KBM-7 (cell line): ENCODE measurements around the gene TMEM9.
A peak's percentile ranks its signal among the peaks of the same experiment; 100 is the strongest.

Experiments used
- DNase-seq: peaks from one replicate; pipeline ENCODE4 v3.0.0-alpha.2; 2015
- in situ Hi-C: fragments of 300-500 bp; cut with MboI; formaldehyde crosslinking; loops from 2 replicates; pipeline ENCODE4 v1.14.3; 2020; ENCODE audit warnings: low sequenced_read_pairs, low pct_unique_long_range_greater_than_20kb, mixed read lengths

TMEM9 gene

DNA sequence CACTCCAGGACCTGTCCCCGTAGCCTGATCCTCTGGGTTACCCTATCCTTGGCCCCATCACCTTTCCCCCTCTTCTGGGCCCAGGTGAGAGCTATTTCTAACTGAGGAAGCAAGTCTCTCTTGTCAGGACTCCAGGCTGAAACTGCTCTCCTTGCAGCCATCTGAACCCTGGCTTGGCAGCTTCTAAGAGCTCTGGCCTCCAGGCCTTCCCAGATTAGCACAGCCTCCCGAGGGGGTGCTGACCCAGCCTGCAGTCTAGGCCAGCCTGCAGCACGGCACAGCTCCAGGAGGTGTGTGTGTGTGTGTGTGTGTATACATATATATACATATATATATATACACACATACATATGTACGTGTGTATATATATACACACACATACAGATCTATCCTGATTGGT lies 59.4 kb downstream of the TMEM9 start:
- in situ Hi-C loops = no loop called here
- DNase-seq = no peak

DNA sequence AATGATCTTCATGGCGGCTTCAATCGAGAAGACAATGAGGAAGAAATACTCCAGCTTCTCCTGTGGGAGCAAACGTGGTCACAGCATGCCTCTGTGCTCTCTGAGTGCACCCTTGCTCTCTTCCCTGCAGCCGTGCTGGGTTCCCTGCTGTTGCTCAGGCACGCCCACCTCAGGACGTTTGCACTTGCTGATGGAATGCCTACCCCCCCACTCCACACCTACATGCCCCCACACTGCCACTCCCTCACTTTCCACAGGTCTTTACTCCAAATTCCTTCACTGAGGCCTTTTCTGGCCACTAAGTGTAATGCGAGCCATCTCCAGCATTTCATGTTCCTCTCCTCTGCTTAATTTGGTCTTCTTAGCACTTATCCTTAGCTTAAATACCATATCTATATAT lies 60.3 kb downstream of the TMEM9 start:
- no peak for DNase-seq
- in situ Hi-C loops = no loop called here

DNA sequence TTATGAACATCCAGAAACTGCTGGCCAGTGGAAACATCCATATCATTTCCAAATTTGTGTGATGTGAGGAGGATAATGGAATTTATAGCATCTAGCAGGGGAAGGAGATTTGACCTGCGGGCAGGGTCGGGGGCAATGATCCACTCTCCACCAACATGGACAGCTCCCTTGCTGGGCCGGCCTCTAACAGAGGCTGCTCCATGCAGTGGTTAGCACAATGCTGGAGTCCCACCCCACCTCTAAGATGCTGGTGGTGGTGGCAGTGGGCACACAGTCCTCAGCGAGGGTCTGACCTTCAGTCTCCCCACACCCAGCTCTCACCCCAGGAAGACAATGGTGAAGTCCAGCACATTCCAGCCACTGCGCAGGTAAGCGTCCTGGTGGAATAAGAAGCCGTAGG lies 60.7 kb downstream of the TMEM9 start:
- in situ Hi-C loops = no loop called here
- DNase-seq = no peak

DNA sequence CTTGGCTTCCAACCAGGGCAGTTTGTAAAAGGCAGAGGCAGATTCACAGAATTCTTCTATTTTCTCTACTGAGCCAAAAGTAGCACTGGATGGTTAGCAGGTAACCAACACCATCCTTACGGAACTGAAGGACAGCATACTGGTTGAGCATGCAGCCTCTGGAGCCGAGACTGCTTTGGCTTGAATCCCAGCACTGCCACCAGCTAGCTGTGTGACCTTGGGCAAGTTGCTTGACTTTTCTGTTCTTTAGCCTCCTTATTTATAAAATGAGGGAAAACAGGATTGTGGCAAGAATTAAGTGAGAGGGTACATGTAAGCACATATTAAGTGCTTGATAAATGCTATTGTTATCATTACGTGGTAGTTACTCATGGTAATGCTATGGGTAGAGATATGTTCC lies 61.5 kb downstream of the TMEM9 start:
- DNase-seq = no peak
- in situ Hi-C loops = no loop called here

DNA sequence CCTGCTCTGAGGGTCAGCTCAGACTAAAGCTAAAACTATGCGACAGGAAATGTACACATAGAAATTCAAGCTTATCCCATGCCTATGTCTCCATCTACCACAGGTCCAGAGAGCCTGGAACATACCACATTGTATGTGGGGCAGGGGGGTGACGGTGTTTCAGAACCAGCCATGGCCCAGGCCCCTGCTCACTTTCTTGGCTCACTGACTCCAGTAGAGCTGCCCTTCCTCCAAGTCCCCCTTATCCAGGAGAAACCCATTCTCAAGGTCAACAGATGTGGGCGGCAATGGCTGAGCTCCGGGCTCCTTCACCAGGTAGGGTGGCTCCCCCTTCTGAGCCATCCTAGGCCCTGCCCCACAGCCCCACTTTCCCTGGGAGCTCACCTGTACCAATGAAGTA lies 63.0 kb downstream of the TMEM9 start:
- in situ Hi-C loops = no loop called here
- DNase-seq = no peak

DNA sequence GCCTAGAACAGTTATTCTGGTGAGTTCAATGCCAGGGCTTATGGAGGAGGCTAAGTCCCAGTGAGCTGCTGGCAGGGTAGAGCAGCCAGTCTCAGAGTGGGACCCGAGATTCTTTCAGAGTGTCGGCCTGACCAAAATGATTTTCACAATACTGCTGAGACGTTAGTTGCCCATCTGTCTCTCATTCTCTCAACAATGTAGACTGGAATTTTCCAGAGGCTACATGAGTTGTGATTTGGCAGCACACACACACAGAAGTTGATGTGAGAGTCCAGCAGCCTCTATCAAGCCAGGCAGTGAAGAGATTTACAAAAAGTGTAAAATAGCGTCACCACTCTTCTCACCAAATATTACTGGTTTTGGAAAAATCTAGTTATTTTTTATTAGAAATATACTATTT lies 63.7 kb downstream of the TMEM9 start:
- in situ Hi-C loops = no loop called here
- no peak for DNase-seq

DNA sequence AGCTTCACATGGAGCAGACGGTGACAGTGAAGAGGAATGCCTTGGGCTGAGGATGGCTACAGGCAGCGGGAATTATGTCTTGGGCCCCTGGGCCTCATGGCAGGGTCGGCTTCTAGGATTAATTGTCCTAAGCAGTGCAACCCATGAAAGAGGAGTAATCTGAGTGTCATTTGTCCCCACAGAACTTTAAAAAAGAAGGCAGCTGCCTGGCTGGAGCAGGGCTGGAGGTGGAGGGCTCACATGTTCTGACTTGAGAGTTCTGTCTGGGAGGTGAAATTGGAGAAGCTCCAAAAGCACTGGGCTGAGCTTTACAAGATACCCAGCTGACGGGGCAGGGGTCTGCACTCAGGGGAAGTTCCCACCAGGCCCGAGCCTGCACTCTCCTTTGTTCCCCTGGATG lies 64.7 kb downstream of the TMEM9 start:
- in situ Hi-C loops = no loop called here
- no peak for DNase-seq

DNA sequence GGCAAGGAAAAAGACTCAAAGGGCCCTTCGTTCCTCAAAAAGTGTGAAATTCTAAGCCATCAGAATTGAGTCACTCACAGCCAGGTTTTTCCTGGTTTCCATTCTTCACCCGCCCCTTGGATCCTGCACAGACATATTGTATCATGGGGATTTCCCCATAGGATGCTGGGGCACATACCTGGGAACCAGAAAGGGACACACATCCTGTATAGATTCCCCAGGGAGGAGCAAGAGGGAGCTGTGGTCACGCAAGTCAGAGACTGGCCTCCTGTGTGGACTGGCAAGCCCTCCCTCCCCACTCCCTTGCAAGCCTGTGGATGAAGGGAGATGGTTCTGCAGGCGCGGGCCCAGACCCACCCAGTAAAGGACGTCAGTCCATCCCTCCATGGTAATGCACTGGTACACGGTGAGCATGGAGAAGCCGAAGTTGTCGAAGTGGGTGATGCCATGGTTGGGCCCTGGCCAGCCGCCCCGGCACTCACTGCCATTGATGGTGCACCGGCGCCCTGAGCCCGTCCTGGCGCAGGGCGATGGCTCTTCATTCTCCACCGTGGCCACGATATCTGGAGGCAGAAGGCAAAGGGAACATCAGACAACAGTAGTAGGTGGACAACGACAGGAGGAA lies 65.3 kb downstream of the TMEM9 start:
- in situ Hi-C loops = no loop called here
- DNase-seq = no peak

DNA sequence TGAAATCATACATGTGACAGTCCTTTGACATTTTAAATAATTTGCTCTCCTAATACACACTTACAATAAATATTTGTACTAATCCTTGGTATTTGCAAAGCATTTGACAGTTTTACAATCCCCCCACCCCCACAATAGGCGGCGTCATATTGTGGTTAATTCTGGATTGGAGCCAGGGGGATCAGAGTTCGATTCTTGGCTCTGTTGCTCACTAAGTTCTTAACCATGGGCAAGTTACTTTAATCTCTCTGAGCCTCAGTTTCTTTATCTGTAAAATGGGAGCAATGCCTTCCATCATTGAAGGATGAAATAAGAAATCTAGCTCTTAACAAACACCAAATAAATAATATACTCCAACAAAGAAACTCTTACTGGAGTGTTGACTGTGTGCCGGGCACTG lies 65.9 kb downstream of the TMEM9 start:
- DNase-seq = no peak
- in situ Hi-C loops = no loop called here

DNA sequence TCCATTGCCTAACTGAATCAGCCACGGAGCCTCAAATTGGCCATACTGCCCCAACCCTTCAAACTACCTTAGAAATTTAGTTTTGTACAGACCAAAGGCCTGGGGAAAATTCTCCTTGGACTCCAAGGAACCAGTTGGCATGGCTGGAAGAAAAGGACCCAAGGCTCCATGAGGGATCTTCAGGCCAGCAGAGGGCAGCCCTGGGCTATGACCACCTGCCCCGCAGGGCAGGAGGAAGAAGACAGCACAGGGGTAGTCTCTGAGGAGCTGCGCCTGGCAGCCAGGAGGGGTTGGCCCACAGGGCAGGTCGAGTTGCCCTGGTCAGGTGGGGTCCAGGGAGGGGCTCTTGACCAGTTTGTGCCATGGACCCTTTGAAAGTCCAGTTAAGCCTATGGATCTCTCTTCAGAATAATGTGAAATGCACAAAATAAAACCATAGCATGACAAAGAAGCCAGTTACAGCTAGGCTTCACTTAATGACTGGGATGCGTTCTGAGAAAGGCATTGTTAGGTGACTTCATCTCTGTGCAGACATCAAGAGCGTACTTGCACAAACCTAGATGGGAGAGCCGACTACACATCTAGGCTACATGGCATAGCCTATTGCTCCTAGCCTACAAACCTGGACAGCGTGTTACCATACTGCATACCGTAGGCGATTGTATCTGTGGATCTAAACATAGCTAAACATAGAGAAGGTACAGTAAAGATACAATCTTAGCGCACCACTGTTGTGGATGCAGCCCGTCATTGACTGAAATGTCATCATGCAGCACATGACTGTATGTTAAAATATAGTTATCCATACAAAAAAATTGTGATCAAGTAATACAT lies 68.2 kb downstream of the TMEM9 start:
- peak; percentile 52 for DNase-seq
- in situ Hi-C loops = no loop called here
